Ammon's horn (tissue), 1 donor: ENCODE results near the gene CCDC126.
A peak's percentile ranks its signal among the peaks of the same experiment; 100 is the strongest.
"Not testable (repeated sequence)": the region's sequence is repeated elsewhere in the genome, so short reads cannot be mapped to it uniquely, and the experiment has no call there.

ENCODE experiments used
- DNase-seq: peaks from one replicate; pipeline ENCODE4 v3.0.0-alpha.2; 2016; ENCODE audit warnings: low spot score

CCDC126 gene, protein sequence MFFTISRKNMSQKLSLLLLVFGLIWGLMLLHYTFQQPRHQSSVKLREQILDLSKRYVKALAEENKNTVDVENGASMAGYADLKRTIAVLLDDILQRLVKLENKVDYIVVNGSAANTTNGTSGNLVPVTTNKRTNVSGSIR

DNA sequence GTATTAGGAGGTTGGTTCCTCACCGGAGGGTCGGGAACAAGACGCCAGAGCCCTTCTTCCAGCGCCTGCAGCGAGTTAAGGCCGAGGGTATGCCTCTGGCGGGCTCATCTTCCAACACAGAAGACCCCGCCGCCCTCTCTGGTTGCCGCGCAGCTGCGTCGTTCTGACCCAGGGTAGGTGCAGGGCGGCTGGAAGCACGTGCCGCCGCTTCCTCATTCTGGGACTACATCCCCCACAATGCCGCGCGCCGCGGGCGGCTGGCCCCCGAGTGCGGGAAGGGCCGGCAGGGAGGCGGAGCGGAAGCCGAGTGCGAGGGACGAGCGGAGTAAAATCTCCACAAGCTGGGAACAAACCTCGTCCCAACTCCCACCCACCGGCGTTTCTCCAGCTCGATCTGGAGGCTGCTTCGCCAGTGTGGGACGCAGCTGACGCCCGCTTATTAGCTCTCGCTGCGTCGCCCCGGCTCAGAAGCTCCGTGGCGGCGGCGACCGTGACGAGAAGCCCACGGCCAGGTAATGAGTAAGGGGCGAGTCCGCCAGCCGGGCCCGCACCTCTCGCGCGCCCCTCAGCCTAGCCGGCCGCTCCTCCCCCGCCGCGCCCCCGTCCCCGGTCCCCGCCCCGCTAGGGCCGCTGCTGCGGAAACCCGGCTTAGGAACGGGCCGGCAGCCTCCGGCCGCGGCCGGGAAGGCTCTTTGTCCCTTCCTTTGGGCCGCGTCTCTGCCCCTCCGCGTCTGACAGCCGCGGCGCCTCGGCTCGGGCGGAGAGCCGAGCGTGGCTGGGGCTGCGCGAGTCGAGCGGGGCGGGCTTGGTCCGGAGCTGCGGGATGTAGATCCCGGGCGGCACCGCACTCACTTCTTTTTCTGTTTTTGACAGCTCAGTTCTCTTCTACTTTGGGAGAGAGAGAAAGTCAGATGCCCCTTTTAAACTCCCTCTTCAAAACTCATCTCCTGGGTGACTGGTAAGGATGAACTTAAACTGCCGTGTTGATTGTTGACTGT is at the start of gene CCDC126:
CCDC126 (plus strand) TSS at position 289 of the 998 bp plus-strand sequence. CDS start 13,934 bp downstream, outside the sequence.
- peak; percentile 94 for DNase-seq

DNA sequence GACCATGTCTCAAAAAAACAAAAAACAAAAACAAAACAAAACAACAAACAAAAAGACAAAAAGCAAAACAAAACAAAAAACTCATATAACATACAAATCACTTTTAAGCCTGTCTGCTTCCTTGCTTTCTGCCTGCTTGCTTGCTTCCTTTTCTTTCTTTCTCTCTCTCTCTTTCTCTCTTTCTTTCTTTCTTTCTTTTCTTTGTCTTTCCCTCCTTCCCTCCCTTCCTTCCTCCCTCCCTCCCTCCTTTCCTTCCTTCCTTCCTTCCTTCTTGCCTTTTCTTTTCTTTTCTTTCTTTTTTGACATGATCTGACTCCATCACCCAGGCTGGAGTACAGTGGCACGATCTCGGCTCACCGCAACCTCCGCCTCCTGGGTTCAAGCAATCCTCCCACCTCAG is 49.5 kb upstream of the CCDC126 start:
- no peak for DNase-seq

DNA sequence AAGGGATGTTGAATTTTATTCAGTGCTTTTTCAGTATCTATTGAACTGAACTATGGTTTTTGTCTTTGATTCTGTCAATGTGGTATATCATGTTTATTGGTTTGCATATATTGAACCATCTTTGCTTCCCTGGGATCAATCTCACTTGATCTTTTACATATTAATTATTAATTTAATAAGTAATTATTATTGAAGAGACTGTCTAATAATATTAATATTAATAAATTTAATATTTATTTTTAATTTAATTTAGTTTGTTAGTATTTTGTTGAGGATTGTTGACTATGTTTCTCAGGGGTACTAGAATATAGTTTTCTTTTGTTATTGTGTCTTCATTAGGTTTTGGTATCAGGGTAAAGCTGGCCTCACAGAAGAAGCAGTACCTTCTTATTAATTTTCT is 38.9 kb upstream of the CCDC126 start:
- DNase-seq: no peak

GRCh38 chr7:23570592-23571200 is 26.5 kb upstream of the CCDC126 start:
- peak; percentile 90 for DNase-seq

DNA sequence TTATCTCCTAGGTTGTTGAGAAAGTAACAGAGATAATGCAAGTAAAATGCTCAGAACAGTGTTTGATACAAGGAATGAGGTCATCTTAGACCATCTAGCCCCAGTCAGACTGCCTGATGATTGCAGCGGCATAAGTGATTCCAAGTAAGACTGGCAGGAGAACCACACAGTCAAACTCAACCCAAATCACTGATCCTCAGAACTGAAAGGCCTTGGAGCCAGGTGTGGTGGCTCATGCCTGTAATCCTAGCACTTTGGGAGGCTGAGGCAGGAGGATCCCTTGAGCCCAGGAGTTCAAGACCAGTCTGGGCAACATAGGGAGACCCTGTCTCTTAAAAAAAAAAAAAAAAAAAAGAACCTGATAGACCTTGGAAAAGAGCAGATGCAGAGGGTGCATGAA is 15.2 kb upstream of the CCDC126 start:
- DNase-seq: not testable (repeated sequence)

DNA sequence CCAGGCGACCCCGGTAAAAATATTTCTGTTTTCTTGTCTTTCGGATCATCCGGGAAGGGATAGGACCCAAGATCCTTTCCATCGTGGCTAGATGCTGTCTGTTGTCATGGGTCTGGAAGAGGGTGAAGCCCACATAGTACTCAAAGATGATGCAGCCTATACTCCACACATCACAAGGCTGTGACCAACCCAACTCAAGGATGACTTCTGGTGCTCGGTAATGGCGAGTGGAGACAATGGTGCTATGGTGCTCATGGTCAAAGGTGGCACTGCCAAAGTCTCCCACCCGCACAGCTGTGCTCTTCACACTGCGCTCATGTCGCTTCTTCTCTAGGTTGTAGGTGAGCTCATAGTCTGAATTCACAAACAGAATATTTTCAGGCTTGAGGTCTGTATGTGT is 11.9 kb upstream of the CCDC126 start:
- not testable (repeated sequence) for DNase-seq

- DNase-seq: no peak
These were observed 11.0 kb upstream of the CCDC126 start for GRCh38 chr7:23586159-23586558.

- DNase-seq: no peak
These were observed 6.7 kb upstream of the CCDC126 start for GRCh38 chr7:23590529-23590928.

DNA sequence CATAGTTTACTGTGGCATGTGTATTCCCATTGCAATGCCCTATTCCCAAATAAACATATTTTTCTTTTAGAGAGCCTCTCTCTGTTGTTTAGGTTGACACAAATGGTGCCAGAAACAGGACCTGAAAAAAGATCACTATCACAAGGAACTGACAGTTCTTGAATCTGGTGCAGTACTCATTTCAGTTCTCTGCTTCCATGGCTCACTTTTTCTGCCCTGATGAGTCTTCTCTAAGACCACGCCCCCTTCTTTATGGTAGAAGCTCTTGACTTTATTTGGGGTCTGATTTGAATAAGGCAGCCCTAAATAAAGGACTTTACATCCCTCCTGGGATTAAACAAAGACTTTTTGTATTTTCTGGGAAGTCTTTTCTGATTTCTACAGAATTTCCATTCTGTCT is 3.5 kb upstream of the CCDC126 start:
- DNase-seq: no peak

DNA sequence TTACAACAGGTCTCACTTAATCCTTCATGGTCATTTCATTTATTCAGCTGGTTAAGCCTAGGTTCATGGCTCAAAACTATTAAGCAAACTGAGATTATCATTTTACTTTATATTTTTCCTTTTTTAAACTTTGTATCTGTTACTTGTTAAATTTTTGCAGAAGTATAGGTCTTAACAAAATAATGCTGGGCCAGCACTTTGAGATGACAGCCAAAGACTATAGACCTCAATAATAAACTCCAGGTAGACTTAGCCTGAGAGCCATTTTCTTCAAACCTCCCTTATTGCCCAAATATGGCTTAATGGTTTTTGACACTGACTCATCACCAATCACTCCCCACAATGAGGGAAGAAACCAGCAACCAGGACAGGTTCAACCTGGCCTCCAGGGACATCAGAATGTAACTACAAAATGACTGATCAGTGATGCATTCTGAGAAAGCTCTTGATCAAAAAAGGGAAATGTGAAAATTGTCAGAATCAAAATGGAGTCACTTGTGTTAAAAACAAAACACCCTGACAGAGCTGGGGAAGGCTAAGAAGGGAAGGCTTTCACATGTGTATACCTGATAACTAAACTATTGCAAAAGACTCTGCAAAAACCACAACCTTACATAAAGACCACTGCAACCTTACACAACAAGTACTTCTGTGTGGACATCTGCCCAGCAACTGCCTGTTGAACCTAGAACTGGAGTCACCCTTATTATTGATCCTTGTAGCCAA is 2.1 kb upstream of the CCDC126 start:
- no peak for DNase-seq

DNA sequence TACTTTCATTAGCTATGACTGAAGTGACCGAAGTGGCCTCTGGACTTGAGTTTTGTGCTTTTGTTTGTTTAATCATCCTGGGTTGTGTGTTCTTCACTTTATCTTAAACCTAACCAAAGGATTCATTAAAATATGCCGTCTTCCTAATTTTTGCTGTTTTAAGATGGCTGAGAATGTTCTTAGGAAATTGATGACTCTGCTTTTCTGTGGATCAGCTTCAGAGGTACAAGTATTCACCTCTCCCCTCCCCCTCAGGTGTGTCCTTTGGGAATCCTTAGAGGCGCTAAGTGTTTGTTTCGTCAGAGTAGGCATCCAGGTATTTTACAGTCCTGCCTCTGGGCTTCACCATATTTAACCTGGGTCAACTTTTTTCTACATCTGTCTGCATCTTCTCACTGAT is 1.1 kb downstream of the CCDC126 start:
- no peak for DNase-seq

GRCh38 chr7:23600236-23600635 is 3.1 kb downstream of the CCDC126 start:
- no peak for DNase-seq

- DNase-seq: no peak
These were observed 6.6 kb downstream of the CCDC126 start for GRCh38 chr7:23603632-23604295.

GRCh38 chr7:23604296-23604640 is 7.1 kb downstream of the CCDC126 start:
- no peak for DNase-seq

GRCh38 chr7:23607130-23607529 is 9.9 kb downstream of the CCDC126 start:
- DNase-seq: no peak

DNA sequence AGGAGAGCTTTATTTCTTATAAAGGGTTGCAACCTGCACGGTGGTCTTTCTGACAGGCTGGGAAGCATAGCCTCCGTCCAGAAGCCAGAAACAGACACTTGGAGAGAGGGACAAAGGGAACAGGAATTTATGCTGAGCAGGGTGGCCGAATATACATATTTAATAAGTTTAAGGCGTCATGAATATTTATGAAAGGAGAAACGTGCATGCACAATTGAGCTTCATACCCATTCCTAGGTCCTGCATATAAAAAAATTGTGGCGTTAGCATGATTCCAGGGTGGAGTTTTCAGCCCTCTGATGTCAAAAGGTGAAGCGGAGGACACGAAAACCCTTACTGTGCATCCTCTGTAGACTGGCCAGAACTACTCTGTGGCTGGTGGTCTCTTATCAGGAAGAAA is 10.7 kb downstream of the CCDC126 start:
- DNase-seq: no peak

DNA sequence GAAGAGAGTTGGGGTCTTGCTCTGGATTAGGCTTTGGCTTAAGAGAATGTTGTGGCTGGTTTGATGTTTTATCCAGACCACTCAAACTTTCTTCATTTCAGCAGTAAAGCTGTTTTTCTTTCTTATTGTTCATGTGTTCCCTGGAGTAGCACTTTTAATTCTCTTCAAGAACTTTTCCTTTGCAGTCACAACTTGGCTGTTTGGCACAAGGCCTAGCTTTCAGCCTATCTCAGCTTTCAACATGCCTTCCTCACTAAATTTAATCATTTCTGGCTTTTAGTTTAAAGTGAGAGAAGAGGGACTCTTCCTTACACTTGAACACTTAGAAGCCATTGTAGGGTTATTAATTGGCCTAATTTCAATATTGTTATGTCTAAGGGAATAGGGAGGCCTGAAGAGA is 18.1 kb downstream of the CCDC126 start:
- peak; percentile 23 for DNase-seq

DNA sequence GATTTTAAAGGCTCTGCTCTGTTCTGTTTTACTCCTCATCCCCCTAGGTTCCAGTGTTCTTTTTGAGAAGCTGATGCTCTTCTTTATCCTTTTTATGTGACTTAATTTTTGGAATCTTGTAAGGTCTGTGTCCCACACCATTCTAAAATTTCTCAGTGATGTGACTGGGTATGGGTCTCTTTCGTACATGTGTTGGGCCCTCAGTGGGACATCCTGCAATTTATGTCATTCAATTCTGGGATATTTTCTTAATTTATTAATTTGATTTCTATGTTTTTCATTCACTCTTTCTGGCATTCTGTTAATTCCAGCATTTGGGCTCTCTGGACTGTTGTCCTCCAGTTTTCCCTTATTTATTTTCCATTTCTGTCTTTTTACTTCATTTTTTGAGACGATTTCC is 19.4 kb downstream of the CCDC126 start:
- DNase-seq: no peak

DNA sequence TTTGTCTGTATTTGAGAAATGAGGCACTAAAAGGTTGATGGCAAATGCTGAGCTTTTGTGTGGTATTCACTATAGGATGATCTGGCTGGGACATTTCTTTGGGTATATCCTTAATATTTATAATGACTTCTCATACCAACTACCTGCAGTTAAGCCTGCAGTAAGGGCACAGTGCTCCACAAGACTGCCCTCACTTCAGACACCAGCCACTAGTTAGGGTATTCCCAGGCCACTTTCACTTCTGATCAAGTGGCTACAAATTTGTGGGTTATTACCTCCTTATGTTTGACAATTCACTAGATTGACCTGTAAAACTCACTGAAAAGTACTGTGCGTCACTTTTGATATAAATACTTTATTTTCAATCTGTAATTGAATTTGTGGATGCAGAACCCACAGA is 20.3 kb downstream of the CCDC126 start:
- no peak for DNase-seq

GRCh38 chr7:23618241-23618640 is 21.1 kb downstream of the CCDC126 start:
- DNase-seq: no peak

GRCh38 chr7:23619141-23619540 is 22.0 kb downstream of the CCDC126 start:
- DNase-seq: no peak

DNA sequence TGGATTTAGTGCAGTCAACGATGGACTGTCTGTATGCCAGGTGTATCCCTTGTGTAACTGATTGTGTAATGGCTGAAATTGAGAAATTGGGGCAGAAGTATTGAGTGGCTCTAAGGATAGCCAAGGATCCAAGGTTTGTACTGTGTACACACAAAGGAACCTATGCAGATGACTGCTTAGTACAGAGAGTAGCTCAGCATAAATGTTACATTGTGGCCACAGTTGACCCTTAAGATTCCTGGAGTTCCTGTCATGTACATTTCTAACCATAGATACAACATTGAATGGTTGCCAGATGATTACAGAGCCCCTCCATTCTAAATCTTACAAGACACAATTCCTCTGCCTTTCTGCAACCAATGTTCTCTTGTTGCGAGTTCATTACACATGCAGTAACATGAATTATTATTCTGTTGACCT is 25.3 kb downstream of the CCDC126 start:
- DNase-seq: no peak
